ENCODE measurements around the gene CD79A. TPM values are rescaled to one million over a fixed set of nuclear protein-coding genes. Genes with fewer than 3 reads are reported as not detected.

Gene CD79A
- total and polyA plus RNA-seq, 11 donors, result 0.37 to 0.88 (median 0.48) TPM; not detected in 7

DNA sequence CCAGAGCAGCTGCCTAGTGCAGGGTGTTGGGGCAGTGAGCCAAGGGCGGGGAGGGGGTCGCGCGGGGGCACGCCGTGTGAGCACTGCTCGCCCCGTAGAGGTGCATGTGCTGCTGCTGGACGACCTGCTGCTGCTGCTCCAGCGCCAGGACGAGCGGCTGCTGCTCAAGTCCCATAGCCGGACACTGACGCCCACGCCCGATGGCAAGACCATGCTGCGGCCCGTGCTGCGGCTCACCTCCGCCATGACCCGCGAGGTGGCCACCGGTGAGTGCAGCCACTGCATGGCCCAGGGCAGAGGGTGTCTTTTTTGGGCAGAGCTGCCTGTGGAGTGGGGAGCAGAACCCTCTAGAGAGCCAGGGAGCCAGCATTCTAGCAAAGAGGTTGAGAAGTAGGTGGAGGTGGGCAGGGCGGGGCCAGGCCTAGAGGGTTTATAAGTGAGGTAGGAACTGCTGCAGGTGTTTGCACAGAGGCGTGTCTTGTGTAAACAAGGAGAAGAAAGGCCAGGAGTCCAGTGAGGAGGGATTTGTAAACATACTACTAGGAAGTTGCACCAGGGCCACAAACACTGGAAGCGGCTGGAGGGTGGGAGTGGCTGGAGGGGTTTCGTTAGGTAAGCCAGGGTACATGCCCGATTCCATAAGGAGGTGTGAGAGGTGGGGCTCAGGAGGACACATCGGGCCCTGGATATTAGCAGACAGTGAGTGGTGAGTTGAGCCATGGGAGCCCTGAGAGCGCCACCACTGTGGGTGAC, 27.2 kb downstream of the CD79A start:
- no peak for DNase-seq
- Histone ChIP-seq H3K27me3 (peaks cover 0 to 3% (median 0%) of the 10 kb centered on the region in 9 donors), H3K36me3 (peaks cover 5 to 84% (median 78%) of the 10 kb centered on the region in 9 donors), H3K27ac (no peak overlapping the region), H3K4me1 (no peaks in the 10 kb centered on the region), H3K4me3 (no peak overlapping the region), H3K9me3 (no peaks in the 10 kb centered on the region)
- WGBS, 4 donors, result 80 to 93% (median 91%) methylated on average over 7 to 30 of the region's 30 CpGs
- TF ChIP-seq POLR2A (IDR thresholded peaks at IDR 0.05), result no peak
- TF ChIP-seq, protein P1, sequence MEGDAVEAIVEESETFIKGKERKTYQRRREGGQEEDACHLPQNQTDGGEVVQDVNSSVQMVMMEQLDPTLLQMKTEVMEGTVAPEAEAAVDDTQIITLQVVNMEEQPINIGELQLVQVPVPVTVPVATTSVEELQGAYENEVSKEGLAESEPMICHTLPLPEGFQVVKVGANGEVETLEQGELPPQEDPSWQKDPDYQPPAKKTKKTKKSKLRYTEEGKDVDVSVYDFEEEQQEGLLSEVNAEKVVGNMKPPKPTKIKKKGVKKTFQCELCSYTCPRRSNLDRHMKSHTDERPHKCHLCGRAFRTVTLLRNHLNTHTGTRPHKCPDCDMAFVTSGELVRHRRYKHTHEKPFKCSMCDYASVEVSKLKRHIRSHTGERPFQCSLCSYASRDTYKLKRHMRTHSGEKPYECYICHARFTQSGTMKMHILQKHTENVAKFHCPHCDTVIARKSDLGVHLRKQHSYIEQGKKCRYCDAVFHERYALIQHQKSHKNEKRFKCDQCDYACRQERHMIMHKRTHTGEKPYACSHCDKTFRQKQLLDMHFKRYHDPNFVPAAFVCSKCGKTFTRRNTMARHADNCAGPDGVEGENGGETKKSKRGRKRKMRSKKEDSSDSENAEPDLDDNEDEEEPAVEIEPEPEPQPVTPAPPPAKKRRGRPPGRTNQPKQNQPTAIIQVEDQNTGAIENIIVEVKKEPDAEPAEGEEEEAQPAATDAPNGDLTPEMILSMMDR (IDR thresholded peaks at IDR 0.05), result no peak
- intact Hi-C loops (cut with DNase I), result no loop called here
- ATAC-seq, result no peak

- Histone ChIP-seq H3K4me1 (no peaks in the 10 kb centered on the region), H3K27me3 (peaks cover 0 to 11% (median 0%) of the 10 kb centered on the region in 9 donors), H3K9me3 (no peaks in the 10 kb centered on the region), H3K27ac (no peak overlapping the region), H3K4me3 (no peak overlapping the region), H3K36me3 (peaks cover 5 to 72% (median 66%) of the 10 kb centered on the region in 9 donors)
- intact Hi-C loops (cut with DNase I), result no loop called here
- no peak for TF ChIP-seq POLR2A (IDR thresholded peaks at IDR 0.05)
- TF ChIP-seq, protein P1 (IDR thresholded peaks at IDR 0.05), result no peak
- WGBS, 4 donors, result 87 to 93% (median 90%) methylated on average over 23 to 24 of the region's 24 CpGs
- peak in 1 of 4 donors; percentile 9 for ATAC-seq
- DNase-seq, result no peak
Measured at GRCh38 chr19:41905273-41906002, 28.4 kb downstream of the CD79A start.

- WGBS, 4 donors, result 74 to 78% (median 76%) methylated on average over 6 to 9 of the region's 9 CpGs
- H3K27me3 ChIP-seq, result peaks cover 0 to 19% (median 3%) of the 10 kb centered on the region in 9 donors
- TF ChIP-seq POLR2A (IDR thresholded peaks at IDR 0.05), result no peak
- TF ChIP-seq, protein P1 (IDR thresholded peaks at IDR 0.05), result no peak
- H3K36me3 ChIP-seq, result peaks cover 5 to 64% (median 58%) of the 10 kb centered on the region in 9 donors
- H3K9me3 ChIP-seq, result no peaks in the 10 kb centered on the region
- no peak for DNase-seq
- intact Hi-C loops (cut with DNase I), result no loop called here
- no peak overlapping the region for H3K27ac ChIP-seq
- ATAC-seq, result no peak
- no peak overlapping the region for H3K4me3 ChIP-seq
- H3K4me1 ChIP-seq, result no peaks in the 10 kb centered on the region
Measured at GRCh38 chr19:41906271-41906670, 29.2 kb downstream of the CD79A start.

All from heart left ventricle (tissue), 16 donors.